ENCODE measurements around the gene ABHD6.
"Not testable (repeated sequence)": the region's sequence is repeated elsewhere in the genome, so short reads cannot be mapped to it uniquely, and the experiment has no call there.

DNA sequence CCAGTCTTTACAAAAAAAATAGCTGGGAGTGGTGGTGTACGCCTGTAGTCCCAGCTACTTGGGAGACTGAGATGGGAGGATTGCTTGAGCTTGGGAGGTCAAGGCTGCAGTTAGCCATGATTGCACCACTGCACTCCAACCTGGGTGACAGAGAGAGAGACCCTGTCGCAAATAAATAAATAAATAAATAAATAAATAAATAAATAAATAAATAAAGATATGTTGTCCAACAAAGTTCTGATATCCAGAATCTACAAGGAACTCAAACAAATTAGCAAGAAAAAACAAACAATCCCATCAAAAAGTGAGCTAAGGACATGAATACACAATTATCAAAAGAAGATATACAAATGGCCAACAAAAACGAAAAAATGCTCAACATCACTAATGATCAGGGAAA lies 9.7 kb upstream of the ABHD6 start:
- TF ChIP-seq, protein P1, sequence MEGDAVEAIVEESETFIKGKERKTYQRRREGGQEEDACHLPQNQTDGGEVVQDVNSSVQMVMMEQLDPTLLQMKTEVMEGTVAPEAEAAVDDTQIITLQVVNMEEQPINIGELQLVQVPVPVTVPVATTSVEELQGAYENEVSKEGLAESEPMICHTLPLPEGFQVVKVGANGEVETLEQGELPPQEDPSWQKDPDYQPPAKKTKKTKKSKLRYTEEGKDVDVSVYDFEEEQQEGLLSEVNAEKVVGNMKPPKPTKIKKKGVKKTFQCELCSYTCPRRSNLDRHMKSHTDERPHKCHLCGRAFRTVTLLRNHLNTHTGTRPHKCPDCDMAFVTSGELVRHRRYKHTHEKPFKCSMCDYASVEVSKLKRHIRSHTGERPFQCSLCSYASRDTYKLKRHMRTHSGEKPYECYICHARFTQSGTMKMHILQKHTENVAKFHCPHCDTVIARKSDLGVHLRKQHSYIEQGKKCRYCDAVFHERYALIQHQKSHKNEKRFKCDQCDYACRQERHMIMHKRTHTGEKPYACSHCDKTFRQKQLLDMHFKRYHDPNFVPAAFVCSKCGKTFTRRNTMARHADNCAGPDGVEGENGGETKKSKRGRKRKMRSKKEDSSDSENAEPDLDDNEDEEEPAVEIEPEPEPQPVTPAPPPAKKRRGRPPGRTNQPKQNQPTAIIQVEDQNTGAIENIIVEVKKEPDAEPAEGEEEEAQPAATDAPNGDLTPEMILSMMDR (conservative IDR thresholded peaks at IDR 0.05), result not testable (repeated sequence)
- TF ChIP-seq ZFX (IDR thresholded peaks at IDR 0.05), result not testable (repeated sequence)

Data from C4-2B (cell line).